H9 (cell line): ENCODE data around the gene MTURN. TPM values are rescaled to one million over a fixed set of nuclear protein-coding genes. Genes with fewer than 3 reads are reported as not detected.

Source experiments
- DNase-seq: peaks from one replicate; pipeline ENCODE4 v3.0.0-alpha.2; 2017
- H2AFZ ChIP-seq: one replicate; pipeline ENCODE4 v1.6.1; 2013; ENCODE audit warnings: mild to moderate bottlenecking, low read length, control low read depth, moderate library complexity
- H2AK5ac ChIP-seq: 2 replicates; pipeline ENCODE4 v1.6.1; 2013; ENCODE audit warnings: low read length, control low read depth, mixed read lengths; ENCODE audit not compliant: insufficient read length
- H2BK120ac ChIP-seq: one replicate; pipeline ENCODE4 v1.6.1; 2013; ENCODE audit warnings: low read depth, mild to moderate bottlenecking, low read length, control low read depth, inconsistent platforms; ENCODE audit not compliant: poor library complexity, severe bottlenecking
- H2BK12ac ChIP-seq: 2 replicates; pipeline ENCODE4 v1.6.1; 2013; ENCODE audit warnings: low read length, control low read depth, mixed read lengths, low read depth; ENCODE audit not compliant: insufficient read length
- H2BK15ac ChIP-seq: 2 replicates; pipeline ENCODE4 v1.6.1; 2013; ENCODE audit warnings: low read depth, low read length, control low read depth
- H2BK20ac ChIP-seq: one replicate; pipeline ENCODE4 v1.6.1; 2013; ENCODE audit warnings: low read depth, mild to moderate bottlenecking, low read length, control low read depth, inconsistent platforms; ENCODE audit not compliant: poor library complexity, severe bottlenecking
- H2BK5ac ChIP-seq: 2 replicates; pipeline ENCODE4 v1.6.1; 2013; ENCODE audit warnings: low read length, control low read depth, mixed read lengths; ENCODE audit not compliant: insufficient read length
- H3K14ac ChIP-seq: 2 replicates; pipeline ENCODE4 v1.6.1; 2013; ENCODE audit warnings: low read length, control low read depth; ENCODE audit not compliant: insufficient read depth
- H3K18ac ChIP-seq: 2 replicates; pipeline ENCODE4 v1.6.1; 2013; ENCODE audit warnings: low read depth, mild to moderate bottlenecking, mixed read lengths, low read length, control low read depth; ENCODE audit not compliant: insufficient read length
- H3K23ac ChIP-seq: 2 replicates; pipeline ENCODE4 v1.6.1; 2013; ENCODE audit warnings: low read length, control low read depth, mixed read lengths, low read depth; ENCODE audit not compliant: insufficient read length
- H3K23me2 ChIP-seq: 2 replicates; pipeline ENCODE4 v1.6.1; 2013; ENCODE audit warnings: low read depth, mild to moderate bottlenecking, mixed read lengths, low read length, control low read depth; ENCODE audit not compliant: insufficient read length, poor library complexity, severe bottlenecking
- H3K27ac ChIP-seq: 2 replicates; pipeline ENCODE4 v1.5.1; 2013; ENCODE audit warnings: low read length, control low read depth, mixed read lengths, low read depth; ENCODE audit not compliant: insufficient read length
- H3K27me3 ChIP-seq: 2 replicates; pipeline ENCODE4 v1.6.1; 2013; ENCODE audit warnings: low read length, control low read depth, inconsistent platforms; ENCODE audit not compliant: insufficient read depth
- H3K4ac ChIP-seq: 2 replicates; pipeline ENCODE4 v1.6.1; 2013; ENCODE audit warnings: low read depth, mild to moderate bottlenecking, control low read depth, inconsistent platforms, low read length, moderate library complexity
- H3K4me1 ChIP-seq: 2 replicates; pipeline ENCODE4 v1.6.1; 2013; ENCODE audit warnings: low read length, control low read depth, inconsistent platforms; ENCODE audit not compliant: insufficient read depth
- H3K4me2 ChIP-seq: 2 replicates; pipeline ENCODE4 v1.6.1; 2013; ENCODE audit warnings: low read length, control low read depth, mixed read lengths; ENCODE audit not compliant: insufficient read length, insufficient read depth
- H3K56ac ChIP-seq: 2 replicates; pipeline ENCODE4 v1.6.1; 2013; ENCODE audit warnings: low read depth, mild to moderate bottlenecking, mixed read lengths, low read length, control low read depth; ENCODE audit not compliant: insufficient read length
- H3K79me1 ChIP-seq: 2 replicates; pipeline ENCODE4 v1.6.1; 2013; ENCODE audit warnings: low read depth, mild to moderate bottlenecking, moderate library complexity, low read length, control low read depth, inconsistent platforms; ENCODE audit not compliant: insufficient read depth, poor library complexity, severe bottlenecking
- H3K79me2 ChIP-seq: 2 replicates; pipeline ENCODE4 v1.6.1; 2013; ENCODE audit warnings: low read length, control low read depth, inconsistent platforms; ENCODE audit not compliant: insufficient read depth
- H3K9ac ChIP-seq: 2 replicates; pipeline ENCODE4 v1.6.1; 2013; ENCODE audit warnings: low read length, control low read depth, mixed read lengths; ENCODE audit not compliant: insufficient read length; ENCODE audit errors: extremely low read depth
- H3K9me3 ChIP-seq: one replicate; pipeline ENCODE4 v1.6.1; 2013; ENCODE audit warnings: low read depth, low read length, inconsistent platforms; ENCODE audit not compliant: control insufficient read depth
- H3T11ph ChIP-seq: one replicate; pipeline ENCODE4 v1.6.1; 2013; ENCODE audit warnings: mild to moderate bottlenecking, low read length, control low read depth, inconsistent platforms
- H4K20me1 ChIP-seq: one replicate; pipeline ENCODE4 v1.6.1; 2013; ENCODE audit not compliant: control insufficient read depth, insufficient read length, insufficient read depth
- H4K5ac ChIP-seq: 2 replicates; pipeline ENCODE4 v1.6.1; 2013; ENCODE audit warnings: low read depth, mild to moderate bottlenecking, mixed read lengths, low read length, control low read depth; ENCODE audit not compliant: insufficient read length
- H4K8ac ChIP-seq: replicated peaks from 2 replicates; pipeline ENCODE4 v1.6.1; 2013; ENCODE audit warnings: low read length, control low read depth, mixed read lengths, low read depth; ENCODE audit not compliant: insufficient read length
- H4K91ac ChIP-seq: 2 replicates; pipeline ENCODE4 v1.6.1; 2013; ENCODE audit warnings: low read depth, mild to moderate bottlenecking, moderate library complexity, mixed read lengths, low read length, control low read depth; ENCODE audit not compliant: insufficient read length
- H3K27ac Mint-ChIP-seq, 3 experiments: 2 replicates in 2 of 3; 3 replicates in 1 of 3; pipeline ENCODE4 v1.8.0; 2020 to 2021; ENCODE audit warnings: mixed read lengths in 3 of 3, mild to moderate bottlenecking in 1 of 3, moderate library complexity in 1 of 3
- H3K27me3 Mint-ChIP-seq: 2 replicates; pipeline ENCODE4 v1.8.0; 2021; ENCODE audit warnings: low read depth, mild to moderate bottlenecking, moderate library complexity, mixed read lengths
- H3K36me3 Mint-ChIP-seq, 3 experiments: 2 replicates in 2 of 3; 3 replicates in 1 of 3; pipeline ENCODE4 v1.8.0; 2020 to 2021; ENCODE audit warnings: low read depth in 3 of 3, mixed read lengths in 3 of 3; ENCODE audit not compliant: insufficient read depth in 1 of 3
- H3K4me1 Mint-ChIP-seq, 2 experiments: 2 replicates each; pipeline ENCODE4 v1.8.0; 2020; ENCODE audit warnings: mixed read lengths in 2 of 2
- H3K4me3 Mint-ChIP-seq, 2 experiments: 2 replicates in 1 of 2; 3 replicates in 1 of 2; pipeline ENCODE4 v1.8.0; 2020 to 2021; ENCODE audit warnings: mild to moderate bottlenecking in 2 of 2, mixed read lengths in 2 of 2, moderate library complexity in 1 of 2
- H3K9me3 Mint-ChIP-seq, 2 experiments: 2 replicates in 1 of 2; 3 replicates in 1 of 2; pipeline ENCODE4 v1.8.0; 2020; ENCODE audit warnings: mild to moderate bottlenecking in 2 of 2, mixed read lengths in 2 of 2, moderate library complexity in 1 of 2
- WGBS: extraction: QIAGEN DNeasy Blood & Tissue Kit; methylation state at CpG from one replicate; pipeline ENCODE4 v1.1.7; 2013; ENCODE audit warnings: missing lambda C conversion rate, low lambda C conversion rate, mixed read lengths; ENCODE audit not compliant: insufficient read length; ENCODE audit errors: extremely low coverage; 5-methylcytosine and 5-hydroxymethylcytosine counted together
- total RNA-seq: library from RNA; stranded (reverse); gene quantifications from 2 replicates; pipeline ENCODE4 v1.2.1, GENCODE V29; 2021
- TF ChIP-seq, protein P1 (sequence below): fragments of 200-600 bp; sonication (generic); conservative IDR thresholded peaks from 3 replicates; pipeline ENCODE4 v1.8.0; 2021; ENCODE audit warnings: antibody characterized with exemption, mild to moderate bottlenecking

The MTURN gene
- total RNA-seq, 1 experiment from 2014 or later = 3.4 TPM

DNA sequence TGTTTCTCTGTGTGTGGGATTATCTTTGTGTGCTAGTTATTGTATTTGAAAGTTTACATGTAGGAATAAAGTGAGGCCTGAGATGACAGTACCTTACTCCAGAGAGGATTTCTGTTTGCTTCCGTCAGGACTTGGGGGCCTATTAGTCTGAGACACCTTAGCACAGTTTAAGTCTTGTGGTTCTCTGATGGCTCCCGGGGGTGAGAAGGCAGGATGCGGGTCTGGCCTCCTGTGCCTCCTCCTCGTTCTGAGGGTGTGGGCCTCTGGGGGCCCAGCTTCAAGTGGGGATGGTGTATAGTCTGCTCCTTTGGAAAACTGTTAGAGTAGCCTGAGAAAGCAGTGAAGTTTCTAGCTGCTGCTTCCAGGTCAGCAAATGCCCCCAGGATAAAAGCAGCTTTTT, 12.4 kb downstream of the MTURN start:
- no peak overlapping the region for H2BK12ac ChIP-seq
- WGBS = no CpG with 5 or more reads among the region's 4 CpGs

More for the DNA sequence above, 12.4 kb downstream of the MTURN start:
- Mint-ChIP-seq H3K4me1 (no peaks in the 10 kb centered on the region; a peak in 1 of 4 replicates), H3K27ac (no peak overlapping the region), H3K4me3 (no peak overlapping the region), H3K27me3 (no peaks in the 10 kb centered on the region), H3K9me3 (no peaks in the 10 kb centered on the region), H3K36me3 (peaks cover 0 to 2% (median 0%) of the 10 kb centered on the region in 3 experiments; a peak in 1 of 7 replicates)
- no peaks in the 10 kb centered on the region for H3K9me3 ChIP-seq
- H3K27ac ChIP-seq = no peak overlapping the region
- H2AFZ ChIP-seq = no peak overlapping the region
- no peak overlapping the region for H2BK15ac ChIP-seq
- H3K79me1 ChIP-seq = no peaks in the 10 kb centered on the region
- no peaks in the 10 kb centered on the region for H3K4me1 ChIP-seq
- no peak overlapping the region for H2BK120ac ChIP-seq
- TF ChIP-seq, protein P1, sequence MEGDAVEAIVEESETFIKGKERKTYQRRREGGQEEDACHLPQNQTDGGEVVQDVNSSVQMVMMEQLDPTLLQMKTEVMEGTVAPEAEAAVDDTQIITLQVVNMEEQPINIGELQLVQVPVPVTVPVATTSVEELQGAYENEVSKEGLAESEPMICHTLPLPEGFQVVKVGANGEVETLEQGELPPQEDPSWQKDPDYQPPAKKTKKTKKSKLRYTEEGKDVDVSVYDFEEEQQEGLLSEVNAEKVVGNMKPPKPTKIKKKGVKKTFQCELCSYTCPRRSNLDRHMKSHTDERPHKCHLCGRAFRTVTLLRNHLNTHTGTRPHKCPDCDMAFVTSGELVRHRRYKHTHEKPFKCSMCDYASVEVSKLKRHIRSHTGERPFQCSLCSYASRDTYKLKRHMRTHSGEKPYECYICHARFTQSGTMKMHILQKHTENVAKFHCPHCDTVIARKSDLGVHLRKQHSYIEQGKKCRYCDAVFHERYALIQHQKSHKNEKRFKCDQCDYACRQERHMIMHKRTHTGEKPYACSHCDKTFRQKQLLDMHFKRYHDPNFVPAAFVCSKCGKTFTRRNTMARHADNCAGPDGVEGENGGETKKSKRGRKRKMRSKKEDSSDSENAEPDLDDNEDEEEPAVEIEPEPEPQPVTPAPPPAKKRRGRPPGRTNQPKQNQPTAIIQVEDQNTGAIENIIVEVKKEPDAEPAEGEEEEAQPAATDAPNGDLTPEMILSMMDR = no peak
- no peaks in the 10 kb centered on the region for H4K20me1 ChIP-seq
- no peaks in the 10 kb centered on the region for H3K79me2 ChIP-seq
- no peak overlapping the region; the same call in 1 of the 2 replicates for H3K14ac ChIP-seq
- no peak overlapping the region for H3K4me2 ChIP-seq
- no peak overlapping the region for H4K5ac ChIP-seq
- no peak overlapping the region for H3K56ac ChIP-seq
- H3K4ac ChIP-seq = no peak overlapping the region
- no peak overlapping the region for H3T11ph ChIP-seq
- H4K8ac ChIP-seq = no peak overlapping the region
- no peak overlapping the region for H2BK20ac ChIP-seq
- no peak overlapping the region for H3K18ac ChIP-seq
- no peak overlapping the region for H3K9ac ChIP-seq
- no peak for DNase-seq
- no peak overlapping the region for H3K23ac ChIP-seq
- no peak overlapping the region for H2BK5ac ChIP-seq
- no peaks in the 10 kb centered on the region for H3K27me3 ChIP-seq
- H2AK5ac ChIP-seq = no peak overlapping the region
- H4K91ac ChIP-seq = no peak overlapping the region
- H3K23me2 ChIP-seq = no peaks in the 10 kb centered on the region
